GM21390 (cell line): Measurements from ENCODE around the gene CABP1.
"Not testable (repeated sequence)": the region's sequence is repeated elsewhere in the genome, so short reads cannot be mapped to it uniquely, and the experiment has no call there.

Experiments
- ATAC-seq: cut with Tn5 transposase; IDR thresholded peaks from one replicate; pipeline ENCODE4 v1.9.1; 2021; ENCODE audit not compliant: unreplicated experiment

Gene CABP1

GRCh38 chr12:120666571-120667390 lies 26.4 kb downstream of the CABP1 start:
- no peak for ATAC-seq

GRCh38 chr12:120668091-120668867 lies 27.9 kb downstream of the CABP1 start:
- ATAC-seq: no peak

DNA sequence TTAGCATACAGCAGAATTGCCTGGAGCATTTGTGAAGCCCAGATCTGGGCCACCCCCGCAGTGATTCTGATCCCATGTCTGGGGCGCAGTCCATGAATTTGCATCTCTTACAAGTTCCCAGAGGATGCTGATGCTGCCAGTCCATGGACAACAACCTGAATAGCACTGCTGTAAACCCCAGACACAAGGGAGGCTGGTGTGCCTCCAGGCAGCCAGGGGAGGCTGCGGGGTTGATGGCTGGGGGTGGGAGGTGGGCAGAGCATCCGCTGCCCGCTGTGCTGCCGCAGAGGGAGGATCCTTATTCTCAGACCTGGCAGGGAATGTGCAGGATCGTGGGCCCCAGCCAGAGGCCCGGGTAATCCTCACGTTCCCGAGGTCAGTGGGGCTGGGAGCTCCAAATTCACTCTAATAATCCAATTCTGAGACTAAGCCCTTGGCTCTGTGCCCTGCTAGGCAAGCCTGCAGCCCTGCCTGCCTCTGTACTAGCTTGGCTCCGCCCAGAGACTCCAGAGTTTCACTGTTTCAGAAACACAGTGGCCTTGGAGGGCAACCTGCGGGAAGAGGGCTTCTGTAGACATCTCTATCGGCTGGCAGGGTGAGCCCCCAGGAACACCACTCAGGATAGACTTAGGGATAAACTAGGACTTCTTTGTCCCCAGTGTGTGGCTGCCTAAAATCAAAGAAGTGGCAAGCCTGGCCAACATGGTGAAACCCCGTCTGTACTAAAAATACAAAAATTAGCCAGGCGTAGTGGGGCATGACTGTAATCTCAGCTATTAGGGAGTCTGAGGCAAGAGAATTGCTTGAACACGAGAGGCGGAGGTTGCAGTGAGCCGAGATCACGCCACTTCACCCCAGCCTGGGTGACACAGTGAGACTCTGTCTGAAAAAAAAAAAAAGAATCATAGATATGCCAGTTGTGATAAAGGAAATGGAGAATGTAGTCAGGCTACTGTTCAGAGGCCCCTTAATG lies 28.7 kb downstream of the CABP1 start:
- peak; percentile 59 for ATAC-seq

GRCh38 chr12:120670237-120670636 lies 29.8 kb downstream of the CABP1 start:
- not testable (repeated sequence) for ATAC-seq

GRCh38 chr12:120670667-120671066 lies 30.2 kb downstream of the CABP1 start:
- ATAC-seq: no peak

DNA sequence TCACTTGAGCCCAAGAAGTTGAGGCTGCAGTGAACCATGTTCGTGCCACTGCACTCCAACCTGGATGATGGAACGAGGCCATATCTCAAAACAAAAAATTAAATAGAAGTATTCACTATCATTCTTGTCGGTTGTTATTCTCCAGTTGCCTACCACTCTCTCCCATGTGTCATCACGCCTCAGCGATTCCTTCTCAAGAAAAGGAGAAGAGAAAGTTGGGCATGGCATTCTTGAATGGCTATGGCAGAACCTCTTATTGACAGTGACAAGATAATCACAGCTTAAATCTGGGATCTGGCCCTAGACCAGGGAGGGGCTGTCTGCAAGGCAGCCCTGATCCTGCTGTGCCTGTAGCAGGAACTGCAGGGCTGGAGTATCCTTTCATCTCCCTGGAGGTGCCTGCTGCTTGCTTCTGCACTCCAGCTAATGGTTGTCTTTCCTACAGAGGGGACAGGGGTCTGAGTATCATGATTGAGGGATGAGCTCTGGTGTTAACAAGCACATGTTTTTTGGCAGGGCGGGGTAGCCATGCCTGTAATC lies 33.7 kb downstream of the CABP1 start:
- no peak for ATAC-seq

- peak; percentile 50 for ATAC-seq
Measured at GRCh38 chr12:120677765-120678473, 37.5 kb downstream of the CABP1 start.

- ATAC-seq: peak; percentile 4
Measured at GRCh38 chr12:120678572-120678971, 38.1 kb downstream of the CABP1 start.

DNA sequence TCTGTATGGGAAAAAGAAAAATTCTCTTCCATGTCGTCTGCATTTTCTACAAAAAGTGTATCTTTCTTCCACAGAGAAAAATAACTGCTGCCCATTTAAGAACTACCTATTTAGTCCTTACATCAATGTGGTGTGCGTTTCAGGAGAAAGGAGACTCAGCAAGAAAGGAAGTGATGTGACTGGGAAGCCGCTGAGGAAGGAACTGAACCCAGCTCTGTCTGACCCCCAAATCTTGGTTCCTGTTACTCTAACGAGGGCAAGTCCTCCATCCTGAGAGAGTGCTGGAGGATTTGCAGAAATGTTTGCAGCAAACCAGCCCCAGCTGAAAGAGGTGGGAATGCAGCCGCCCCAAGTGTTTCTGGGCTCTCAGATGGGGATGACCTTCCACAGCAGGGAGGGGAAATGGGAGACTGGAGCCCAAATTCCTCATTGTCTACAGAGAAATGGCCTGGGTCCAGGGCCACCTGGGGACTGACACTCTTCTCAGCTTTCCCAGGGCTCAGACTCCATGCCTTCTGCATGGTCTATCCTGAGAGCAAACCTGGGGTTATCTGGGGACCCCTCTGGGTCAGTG lies 39.8 kb downstream of the CABP1 start:
- no peak for ATAC-seq

DNA sequence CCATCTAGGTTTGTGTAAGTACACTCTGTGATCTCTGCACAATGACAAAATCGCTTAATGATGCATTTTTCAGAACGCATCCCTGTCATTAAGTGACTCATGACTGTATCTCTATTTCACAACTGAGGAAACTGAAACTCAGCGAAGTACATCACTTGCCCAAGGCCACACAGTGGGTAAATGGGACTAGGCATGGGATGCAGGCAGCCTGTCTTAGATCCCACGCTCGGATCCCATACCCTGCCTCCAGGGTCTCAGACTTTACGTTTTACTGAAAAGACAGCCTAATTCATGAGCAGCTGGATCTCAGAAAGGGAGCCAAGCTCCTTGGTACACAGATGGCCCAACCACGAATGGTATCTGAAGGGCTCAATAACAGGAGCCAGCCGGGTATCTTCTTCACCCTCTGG lies 44.1 kb downstream of the CABP1 start:
- no peak for ATAC-seq

- ATAC-seq: no peak
Measured at GRCh38 chr12:120685522-120685921, 45.1 kb downstream of the CABP1 start.

DNA sequence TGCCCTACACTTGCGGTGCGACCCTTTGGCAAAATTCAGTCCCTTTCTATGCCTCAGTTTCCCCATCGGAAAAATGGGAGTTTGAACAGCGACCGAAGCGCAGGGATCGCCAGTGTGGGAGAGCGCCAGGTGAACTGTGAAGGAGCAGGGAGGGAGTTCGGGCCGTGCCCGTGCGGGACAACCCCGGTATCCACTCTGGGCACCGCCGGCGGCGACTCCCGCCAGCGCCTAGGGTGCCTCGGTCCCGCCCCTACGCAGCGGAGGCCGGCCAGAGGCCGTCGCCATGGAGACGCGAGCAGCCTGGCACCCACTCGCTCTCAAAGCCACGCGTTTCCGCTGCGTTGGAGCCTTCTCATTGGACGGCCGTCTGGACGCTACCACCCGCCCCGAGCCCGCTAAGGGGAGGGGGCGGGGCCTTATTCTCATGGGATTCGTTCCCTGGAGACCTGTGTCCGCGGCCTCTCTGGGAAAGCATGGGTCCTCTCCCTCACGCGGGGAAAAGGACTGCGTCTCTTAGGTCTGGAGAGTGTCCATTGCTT lies 45.8 kb downstream of the CABP1 start:
- ATAC-seq: peak; percentile 68

DNA sequence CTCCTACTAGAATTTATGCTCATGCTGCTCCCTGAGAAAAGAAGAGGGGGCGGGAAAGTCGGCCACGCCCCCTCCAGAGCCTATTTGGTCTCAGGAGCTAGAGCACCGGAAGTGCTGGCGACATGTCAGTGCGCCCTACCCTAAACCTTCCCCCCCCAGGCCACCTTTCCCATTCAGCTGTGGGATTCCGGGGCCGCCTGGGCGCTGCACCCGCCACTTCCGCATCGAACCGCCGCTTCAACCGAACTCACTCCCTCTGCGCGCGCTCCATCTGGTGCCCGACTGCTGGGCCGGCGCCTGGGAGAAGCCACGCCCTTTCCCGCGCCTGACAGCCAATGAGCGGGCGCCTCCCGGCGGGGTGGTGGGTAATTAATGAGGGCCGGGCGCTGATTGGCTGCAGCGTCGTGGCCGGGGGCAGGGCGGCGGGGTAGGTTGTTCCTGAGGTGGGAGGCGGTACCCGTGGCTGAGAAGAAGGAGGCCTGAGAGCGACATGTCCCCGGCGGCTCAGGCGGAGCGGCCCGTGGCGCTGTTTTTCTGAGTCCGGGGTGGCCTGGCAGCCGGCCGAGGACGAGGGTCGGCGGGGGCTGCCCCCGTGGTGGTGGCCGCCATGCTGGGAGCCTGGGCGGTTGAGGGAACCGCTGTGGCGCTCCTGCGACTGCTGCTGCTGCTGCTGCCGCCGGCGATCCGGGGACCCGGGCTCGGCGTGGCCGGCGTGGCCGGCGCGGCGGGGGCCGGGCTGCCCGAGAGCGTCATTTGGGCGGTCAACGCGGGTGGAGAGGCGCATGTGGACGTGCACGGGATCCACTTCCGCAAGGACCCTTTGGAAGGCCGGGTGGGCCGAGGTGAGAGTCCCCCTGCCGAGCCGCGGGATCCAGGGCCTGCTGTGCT lies 46.5 kb downstream of the CABP1 start, which contains the start of gene MLEC:
Gene MLEC (plus strand): TSS at position 460 of the 888 bp plus-strand sequence. CDS start 148 bp downstream, at position 608.
- ATAC-seq: peak; percentile 61

- no peak for ATAC-seq
Measured at GRCh38 chr12:120687578-120688289, 47.3 kb downstream of the CABP1 start.

DNA sequence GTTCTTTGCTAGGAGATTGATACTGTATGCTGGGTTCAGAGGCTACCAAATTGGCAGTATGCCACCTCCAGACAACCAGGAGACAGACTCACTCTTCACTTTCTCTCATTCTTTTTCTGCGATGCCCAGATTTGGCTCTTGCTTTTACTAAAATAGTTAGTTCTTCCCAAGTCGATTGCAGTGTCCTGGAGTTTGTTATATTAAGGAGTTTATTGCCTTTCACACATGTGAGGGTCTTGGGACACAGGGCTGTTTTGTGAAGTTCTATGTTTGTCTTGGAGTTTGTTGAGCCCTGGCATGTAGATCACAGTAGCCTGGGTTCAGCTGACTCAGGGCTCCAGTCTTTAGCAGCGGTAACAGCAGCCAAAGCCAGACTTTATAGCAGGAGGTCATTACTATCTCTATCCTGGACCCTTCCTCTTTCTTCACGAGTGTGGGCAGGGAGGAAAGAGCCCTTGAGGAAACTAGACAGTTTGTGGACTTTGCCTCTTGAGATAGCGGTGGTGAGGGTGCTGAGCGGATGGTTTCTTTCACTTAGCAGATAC lies 48.2 kb downstream of the CABP1 start:
- ATAC-seq: no peak

DNA sequence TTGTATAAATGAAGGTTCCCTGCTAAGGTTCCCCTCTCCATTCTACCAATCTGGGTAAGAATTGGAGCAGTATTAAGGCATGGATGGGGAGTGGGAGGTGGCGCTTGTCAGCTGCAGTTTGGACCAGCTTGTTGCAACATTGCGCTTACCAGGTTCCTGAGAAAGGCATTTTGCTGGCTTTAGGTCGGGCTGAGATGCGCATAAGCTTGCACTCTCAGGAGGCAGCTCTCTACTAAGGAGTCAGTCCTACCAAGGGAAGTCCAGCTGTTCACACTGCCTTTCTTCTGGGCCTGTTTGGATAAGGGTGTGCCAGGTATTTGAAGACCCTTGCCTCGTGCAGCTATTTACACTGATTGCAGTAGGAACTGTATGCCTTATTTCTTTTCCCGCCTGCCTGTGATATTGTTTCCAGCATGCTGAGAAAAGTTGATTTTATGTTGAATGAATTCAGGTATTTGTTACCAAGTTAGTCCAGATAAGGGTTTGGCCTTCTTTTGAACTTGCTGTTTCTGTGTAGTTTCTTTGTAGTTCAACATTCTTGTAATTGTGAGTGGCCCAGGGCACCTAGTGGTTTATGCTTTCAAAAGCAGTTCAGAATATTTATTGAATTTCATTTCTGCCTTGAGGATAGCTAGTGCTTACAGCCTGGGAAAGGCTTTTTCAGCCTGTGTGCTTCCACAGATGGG lies 49.1 kb downstream of the CABP1 start:
- ATAC-seq: no peak

- no peak for ATAC-seq
Measured at GRCh38 chr12:120690083-120690450, 49.6 kb downstream of the CABP1 start.
